ENCODE data around the gene ELOVL4.

- TF ChIP-seq, protein P1, sequence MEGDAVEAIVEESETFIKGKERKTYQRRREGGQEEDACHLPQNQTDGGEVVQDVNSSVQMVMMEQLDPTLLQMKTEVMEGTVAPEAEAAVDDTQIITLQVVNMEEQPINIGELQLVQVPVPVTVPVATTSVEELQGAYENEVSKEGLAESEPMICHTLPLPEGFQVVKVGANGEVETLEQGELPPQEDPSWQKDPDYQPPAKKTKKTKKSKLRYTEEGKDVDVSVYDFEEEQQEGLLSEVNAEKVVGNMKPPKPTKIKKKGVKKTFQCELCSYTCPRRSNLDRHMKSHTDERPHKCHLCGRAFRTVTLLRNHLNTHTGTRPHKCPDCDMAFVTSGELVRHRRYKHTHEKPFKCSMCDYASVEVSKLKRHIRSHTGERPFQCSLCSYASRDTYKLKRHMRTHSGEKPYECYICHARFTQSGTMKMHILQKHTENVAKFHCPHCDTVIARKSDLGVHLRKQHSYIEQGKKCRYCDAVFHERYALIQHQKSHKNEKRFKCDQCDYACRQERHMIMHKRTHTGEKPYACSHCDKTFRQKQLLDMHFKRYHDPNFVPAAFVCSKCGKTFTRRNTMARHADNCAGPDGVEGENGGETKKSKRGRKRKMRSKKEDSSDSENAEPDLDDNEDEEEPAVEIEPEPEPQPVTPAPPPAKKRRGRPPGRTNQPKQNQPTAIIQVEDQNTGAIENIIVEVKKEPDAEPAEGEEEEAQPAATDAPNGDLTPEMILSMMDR (IDR thresholded peaks at IDR 0.05; ENCODE audit: insufficient read depth, low read depth, low read length) = no peak
- TF ChIP-seq EZH2 (IDR thresholded peaks at IDR 0.05; ENCODE audit: insufficient read depth, low read length) = no peak
These were observed 7.5 kb upstream of the ELOVL4 start for GRCh38 chr6:79954849-79955248.
